Stimulated activated CD4-positive, alpha-beta T cell treated with anti-CD3 and anti-CD28 coated beads, Interleukin-4, amount 100 ng/mL, for 24 hours (primary cell): ENCODE results near the gene OR10H5.

Source experiments
- DNase-seq: peaks from one replicate; pipeline ENCODE4 v3.0.0-alpha.2; 2020

OR10H5 gene

DNA sequence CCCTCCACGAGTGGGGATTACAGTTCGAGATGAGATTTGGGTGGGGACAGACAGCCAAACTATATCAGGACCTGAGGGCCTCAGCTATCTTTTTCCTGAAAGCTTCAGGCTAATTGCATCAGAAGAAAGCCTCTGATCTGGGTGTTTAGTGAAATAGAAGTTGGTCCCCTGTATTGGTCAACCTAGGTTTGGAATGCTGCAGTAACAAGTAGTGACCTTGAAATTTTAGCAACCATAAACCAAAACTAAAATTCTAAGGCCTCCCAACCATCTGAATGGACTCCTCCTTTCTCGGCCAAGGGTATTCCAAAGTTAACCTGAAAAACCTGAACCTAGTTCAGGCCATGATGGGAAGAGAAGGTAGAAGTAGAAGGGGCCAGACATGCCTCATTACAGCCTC, 62.9 kb downstream of the OR10H5 start:
- DNase-seq, result no peak
